Measurements from ENCODE around the gene CLDN34.

GRCh38 chrX:10015723-10016518, 48.8 kb downstream of the CLDN34 start:
- TF ChIP-seq CTCF (IDR thresholded peaks at IDR 0.05) (no peak), YY1 (IDR thresholded peaks at IDR 0.05; ENCODE audit: low read depth) (no peak), USF1 (IDR thresholded peaks at IDR 0.05; ENCODE audit: borderline replicate concordance, low read depth) (no peak), EZH2phosphoT487 (IDR thresholded peaks at IDR 0.05; ENCODE audit: borderline replicate concordance, low read depth) (no peak), SIN3A (IDR thresholded peaks at IDR 0.05; ENCODE audit: borderline replicate concordance, low read depth, low read length) (no peak)
- TF ChIP-seq, protein P1, sequence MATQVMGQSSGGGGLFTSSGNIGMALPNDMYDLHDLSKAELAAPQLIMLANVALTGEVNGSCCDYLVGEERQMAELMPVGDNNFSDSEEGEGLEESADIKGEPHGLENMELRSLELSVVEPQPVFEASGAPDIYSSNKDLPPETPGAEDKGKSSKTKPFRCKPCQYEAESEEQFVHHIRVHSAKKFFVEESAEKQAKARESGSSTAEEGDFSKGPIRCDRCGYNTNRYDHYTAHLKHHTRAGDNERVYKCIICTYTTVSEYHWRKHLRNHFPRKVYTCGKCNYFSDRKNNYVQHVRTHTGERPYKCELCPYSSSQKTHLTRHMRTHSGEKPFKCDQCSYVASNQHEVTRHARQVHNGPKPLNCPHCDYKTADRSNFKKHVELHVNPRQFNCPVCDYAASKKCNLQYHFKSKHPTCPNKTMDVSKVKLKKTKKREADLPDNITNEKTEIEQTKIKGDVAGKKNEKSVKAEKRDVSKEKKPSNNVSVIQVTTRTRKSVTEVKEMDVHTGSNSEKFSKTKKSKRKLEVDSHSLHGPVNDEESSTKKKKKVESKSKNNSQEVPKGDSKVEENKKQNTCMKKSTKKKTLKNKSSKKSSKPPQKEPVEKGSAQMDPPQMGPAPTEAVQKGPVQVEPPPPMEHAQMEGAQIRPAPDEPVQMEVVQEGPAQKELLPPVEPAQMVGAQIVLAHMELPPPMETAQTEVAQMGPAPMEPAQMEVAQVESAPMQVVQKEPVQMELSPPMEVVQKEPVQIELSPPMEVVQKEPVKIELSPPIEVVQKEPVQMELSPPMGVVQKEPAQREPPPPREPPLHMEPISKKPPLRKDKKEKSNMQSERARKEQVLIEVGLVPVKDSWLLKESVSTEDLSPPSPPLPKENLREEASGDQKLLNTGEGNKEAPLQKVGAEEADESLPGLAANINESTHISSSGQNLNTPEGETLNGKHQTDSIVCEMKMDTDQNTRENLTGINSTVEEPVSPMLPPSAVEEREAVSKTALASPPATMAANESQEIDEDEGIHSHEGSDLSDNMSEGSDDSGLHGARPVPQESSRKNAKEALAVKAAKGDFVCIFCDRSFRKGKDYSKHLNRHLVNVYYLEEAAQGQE (IDR thresholded peaks at IDR 0.05; ENCODE audit: low read depth, low read length): no peak

Measured in SK-N-SH (cell line).